HG03460 (cell line): ENCODE data around the gene MAGEA9B.
"Not testable (repeated sequence)": the region's sequence is repeated elsewhere in the genome, so short reads cannot be mapped to it uniquely, and the experiment has no call there.

Experiments used
- ATAC-seq: cut with Tn5 transposase; IDR thresholded peaks from one replicate; pipeline ENCODE4 v1.9.1; 2021; ENCODE audit not compliant: unreplicated experiment

Gene MAGEA9B

GRCh38 chrX:149539283-149540130 is 47.8 kb downstream of the MAGEA9B start:
- ATAC-seq, result peak; percentile 43

GRCh38 chrX:149537474-149537873 is 49.8 kb downstream of the MAGEA9B start:
- not testable (repeated sequence) for ATAC-seq

GRCh38 chrX:149534926-149535602 is 52.2 kb downstream of the MAGEA9B start:
- not testable (repeated sequence) for ATAC-seq

GRCh38 chrX:149533999-149534398 is 53.3 kb downstream of the MAGEA9B start:
- not testable (repeated sequence) for ATAC-seq

GRCh38 chrX:149532868-149533267 is 54.4 kb downstream of the MAGEA9B start:
- not testable (repeated sequence) for ATAC-seq
